GM19043 (cell line): Measurements from ENCODE around the gene ZNF268.
"Not testable (repeated sequence)": the region's sequence is repeated elsewhere in the genome, so short reads cannot be mapped to it uniquely, and the experiment has no call there.

Experiments used
- ATAC-seq: cut with Tn5 transposase; IDR thresholded peaks from one replicate; pipeline ENCODE4 v1.9.1; 2021; ENCODE audit warnings: low read depth; ENCODE audit not compliant: unreplicated experiment

Gene ZNF268

DNA sequence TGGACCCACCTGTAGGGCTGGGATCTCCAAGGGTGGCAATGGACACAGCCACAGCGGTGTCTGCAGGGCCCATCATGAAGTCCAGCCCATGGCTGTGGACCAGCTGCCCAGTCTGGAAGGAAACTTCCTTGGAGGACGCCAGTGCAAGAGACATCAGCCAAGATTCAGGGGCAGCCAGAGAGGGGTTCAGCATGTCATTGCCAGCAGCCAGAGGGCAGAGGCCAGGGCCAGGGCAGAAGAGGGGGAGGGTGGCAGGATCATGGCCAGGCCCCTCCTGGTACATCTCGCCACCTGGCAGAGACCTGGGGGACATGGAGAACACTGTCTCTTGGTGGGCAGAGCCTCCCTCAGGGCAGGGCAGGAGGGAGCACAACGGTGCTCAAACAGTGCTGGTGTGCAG lies 44.2 kb downstream of the ZNF268 start:
- ATAC-seq, result no peak

DNA sequence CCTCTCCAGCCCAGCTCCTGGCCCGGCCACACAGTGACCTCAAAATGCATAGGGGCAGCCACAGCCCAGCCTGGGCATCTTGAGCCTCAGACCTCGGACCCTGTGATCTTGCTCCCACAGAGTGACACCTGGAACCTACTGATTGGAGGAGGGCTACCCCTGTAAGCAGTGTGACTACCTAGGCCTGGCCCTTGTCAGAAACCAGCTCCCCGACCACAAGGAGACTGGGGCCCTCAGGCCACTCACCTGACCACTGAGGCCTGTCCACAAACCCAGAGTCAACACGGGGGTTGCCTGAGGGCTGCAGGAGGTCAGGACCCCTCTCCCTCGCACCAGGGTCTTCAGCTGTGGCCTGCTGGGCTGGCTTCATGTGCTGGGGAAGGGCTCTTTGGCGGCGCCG lies 45.4 kb downstream of the ZNF268 start:
- no peak for ATAC-seq

GRCh38 chr12:133227281-133227852 lies 46.1 kb downstream of the ZNF268 start:
- ATAC-seq, result no peak

GRCh38 chr12:133231001-133231400 lies 49.7 kb downstream of the ZNF268 start:
- no peak for ATAC-seq

- no peak for ATAC-seq
These were observed 51.7 kb downstream of the ZNF268 start for GRCh38 chr12:133233006-133233405.

DNA sequence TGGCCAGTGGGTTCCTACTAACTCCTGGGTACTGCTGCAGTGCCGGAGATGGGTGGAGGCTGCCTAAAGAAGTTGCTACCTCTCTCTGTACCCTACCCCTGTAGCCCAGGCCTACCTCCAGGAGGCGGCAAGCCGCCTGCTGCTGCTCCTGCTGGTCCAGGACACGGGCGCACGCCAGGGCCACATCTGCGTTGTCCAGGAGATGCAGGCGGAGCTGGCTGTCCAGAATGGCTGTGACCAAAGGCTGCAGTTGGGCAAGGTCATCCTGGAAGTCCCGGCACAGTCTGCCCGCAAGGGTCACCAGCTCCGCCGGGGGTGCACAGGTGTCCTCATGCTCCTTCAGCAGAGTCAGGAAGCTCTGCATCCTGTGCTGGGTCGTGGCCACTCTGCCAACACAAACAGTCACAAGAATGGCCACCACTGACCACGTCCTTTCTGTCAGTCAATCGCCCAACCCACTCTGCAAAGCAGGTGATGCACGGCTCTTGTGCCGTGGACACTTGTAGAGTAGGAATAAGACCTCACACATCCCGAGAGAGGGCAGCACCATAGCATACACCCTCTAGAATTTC lies 52.8 kb downstream of the ZNF268 start:
- no peak for ATAC-seq

DNA sequence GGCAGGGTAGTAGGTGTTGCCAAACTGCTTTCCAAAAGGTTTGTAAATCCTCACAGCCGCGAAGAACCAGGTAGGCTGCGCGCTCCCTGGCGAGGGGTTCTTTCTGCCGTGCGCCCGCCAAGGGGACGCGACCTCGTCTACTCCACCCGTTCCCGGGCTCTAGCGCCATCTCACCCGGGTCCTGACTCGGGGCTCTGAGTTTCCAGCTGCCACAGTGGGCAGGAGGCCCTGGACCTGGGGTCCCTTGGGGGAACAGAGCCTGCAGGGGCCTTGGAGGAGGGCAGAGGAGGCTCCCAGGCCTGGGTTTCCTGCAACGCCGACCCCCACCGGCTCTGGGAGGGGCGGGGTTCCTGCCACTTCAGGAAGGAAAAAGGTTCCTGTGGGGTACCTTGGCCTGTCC lies 53.7 kb downstream of the ZNF268 start:
- no peak for ATAC-seq

DNA sequence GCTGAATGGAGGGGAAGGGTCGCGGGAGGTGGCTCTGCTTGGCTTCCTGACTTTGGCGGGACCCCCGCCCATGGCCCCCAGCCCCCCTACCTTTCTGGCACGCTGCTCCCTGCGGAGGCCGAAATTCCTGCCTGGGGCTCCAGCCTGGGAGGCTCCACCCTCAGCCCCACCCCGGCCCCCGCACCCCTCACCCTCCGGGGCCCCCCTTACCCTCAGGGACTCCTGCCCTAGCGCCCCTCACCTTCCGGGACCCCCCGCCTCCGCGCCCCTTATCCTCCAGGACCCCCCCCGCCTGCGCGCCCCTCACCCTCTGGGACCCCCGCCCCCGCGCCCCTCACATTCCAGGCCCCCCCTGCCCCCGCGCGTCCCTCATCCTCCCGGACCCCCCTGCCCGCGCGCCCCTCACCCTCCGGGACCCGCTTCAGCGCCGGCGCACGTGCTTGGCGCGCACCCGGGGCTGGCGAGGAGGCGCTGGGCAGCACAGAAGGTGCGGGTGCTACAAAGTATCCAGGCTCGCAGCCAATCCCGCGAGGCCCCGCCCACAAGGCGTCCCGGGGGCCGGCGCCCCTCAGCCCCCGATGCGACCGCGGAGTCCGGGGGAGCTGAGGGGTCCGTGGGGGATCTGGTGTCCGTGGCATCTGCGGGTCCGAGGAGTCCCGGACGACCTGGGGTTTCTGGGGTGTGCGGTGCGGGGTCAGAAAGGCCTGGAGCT lies 54.3 kb downstream of the ZNF268 start, which contains the start of gene ANHX:
ANHX (minus strand) TSS at position 477 of the 712 bp plus-strand sequence. CDS start 1,521 bp downstream, outside the sequence.
- ATAC-seq, result no peak

DNA sequence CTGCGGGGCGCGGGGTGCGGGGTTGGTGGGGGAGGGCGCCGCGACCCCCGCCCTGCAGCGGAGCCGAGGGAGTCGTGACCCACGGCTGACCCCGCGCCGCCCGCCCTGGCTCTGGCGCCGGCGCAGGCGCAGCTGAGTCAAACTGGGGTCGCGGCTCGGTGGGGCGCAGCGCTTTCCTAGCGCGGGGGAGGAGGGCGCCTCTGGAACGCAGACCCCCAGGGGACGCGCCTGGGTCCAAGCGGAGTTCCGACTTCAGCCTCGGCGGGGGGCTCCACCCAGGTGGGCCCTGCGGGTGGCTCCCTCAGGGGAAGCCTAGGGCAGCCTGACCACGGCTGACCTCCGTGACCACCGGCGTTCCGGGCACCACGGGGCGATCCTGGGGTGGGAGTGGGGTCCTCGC lies 54.8 kb downstream of the ZNF268 start:
- no peak for ATAC-seq

- ATAC-seq, result no peak
These were observed 55.3 kb downstream of the ZNF268 start for GRCh38 chr12:133236556-133236955.

DNA sequence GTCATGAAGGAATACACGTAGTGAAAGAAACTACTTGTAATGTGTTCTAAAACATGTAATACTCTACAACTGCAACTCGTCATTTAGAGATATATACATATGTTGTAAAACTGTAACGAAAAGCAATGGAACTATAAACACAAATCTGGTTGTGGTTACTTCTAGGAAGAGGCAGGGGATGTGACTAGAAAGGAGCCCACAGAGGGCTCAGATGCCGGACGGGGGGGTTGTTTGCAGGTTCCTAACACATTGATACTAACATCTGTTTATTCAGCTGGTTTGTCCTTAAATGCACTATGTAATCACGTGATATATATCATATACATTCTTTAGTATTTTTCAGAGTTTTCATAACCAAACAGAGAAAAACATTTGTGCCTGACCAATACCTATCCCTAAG lies 70.4 kb downstream of the ZNF268 start:
- no peak for ATAC-seq

DNA sequence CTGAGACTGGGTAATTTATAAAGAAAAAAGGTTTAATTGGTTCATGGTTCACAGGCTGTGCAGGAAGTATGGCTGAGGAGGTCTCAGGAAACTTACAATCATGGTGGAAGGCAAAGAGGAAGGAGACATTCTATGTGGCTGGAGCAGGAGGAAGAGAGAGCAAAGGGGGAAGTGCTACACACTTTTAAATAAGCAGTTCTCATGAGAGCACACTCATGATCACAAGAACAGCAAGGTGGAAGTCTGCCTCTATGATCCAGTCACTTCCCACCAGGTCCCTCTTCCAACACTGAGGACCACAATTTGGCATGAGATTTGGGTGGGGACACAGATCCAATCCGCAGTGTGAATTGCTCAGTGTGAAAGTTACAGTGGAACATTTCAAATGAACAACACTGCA lies 74.5 kb downstream of the ZNF268 start:
- not testable (repeated sequence) for ATAC-seq

DNA sequence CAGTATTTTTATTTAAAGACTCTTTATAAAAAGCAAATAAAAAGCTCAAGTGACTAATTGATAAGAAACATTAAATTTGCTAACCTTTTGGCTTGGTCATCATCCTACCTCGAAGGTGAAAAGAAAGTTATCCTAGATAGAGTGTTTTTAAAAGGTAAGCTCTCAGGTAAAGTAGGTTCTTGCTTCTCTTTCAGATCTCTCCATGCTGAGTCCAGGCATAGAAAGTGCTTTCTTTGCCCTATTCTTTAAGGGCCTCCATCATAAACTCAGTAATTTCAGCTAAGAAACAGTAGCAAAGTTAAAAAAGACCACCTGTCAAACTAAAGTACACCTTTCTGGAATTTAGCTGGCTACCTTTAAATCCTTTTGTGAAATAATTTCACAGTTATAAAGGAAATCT lies 75.0 kb downstream of the ZNF268 start:
- no peak for ATAC-seq

- no peak for ATAC-seq
These were observed 82.9 kb downstream of the ZNF268 start for GRCh38 chr12:133264173-133264572.
